HT1080 (cell line): ENCODE data around the gene STON1. TPM values are rescaled to one million over a fixed set of nuclear protein-coding genes. Genes with fewer than 3 reads are reported as not detected.
"Not testable (repeated sequence)": the region's sequence is repeated elsewhere in the genome, so short reads cannot be mapped to it uniquely, and the experiment has no call there.

Source experiments
- DNase-seq: peaks from one replicate; pipeline ENCODE4 v3.0.0-alpha.2; 2015; ENCODE audit warnings: low read depth
- total RNA-seq: library from RNA; depleted of rRNA; stranded (reverse); fragments of >200 nt; shearing (Covaris generic); gene quantifications from 2 replicates; pipeline ENCODE4 v1.2.3, GENCODE V29; 2014

The STON1 gene
- total RNA-seq, 1 experiment from 2014 or later = 0.79 TPM

- no peak for DNase-seq
Measured at GRCh38 chr2:48527226-48527885, 2.6 kb upstream of the STON1 start.

- no peak for DNase-seq
Measured at GRCh38 chr2:48528431-48528830, 1.5 kb upstream of the STON1 start.

- DNase-seq = no peak
Measured at GRCh38 chr2:48529194-48529593, 760 bp upstream of the STON1 start.

DNA sequence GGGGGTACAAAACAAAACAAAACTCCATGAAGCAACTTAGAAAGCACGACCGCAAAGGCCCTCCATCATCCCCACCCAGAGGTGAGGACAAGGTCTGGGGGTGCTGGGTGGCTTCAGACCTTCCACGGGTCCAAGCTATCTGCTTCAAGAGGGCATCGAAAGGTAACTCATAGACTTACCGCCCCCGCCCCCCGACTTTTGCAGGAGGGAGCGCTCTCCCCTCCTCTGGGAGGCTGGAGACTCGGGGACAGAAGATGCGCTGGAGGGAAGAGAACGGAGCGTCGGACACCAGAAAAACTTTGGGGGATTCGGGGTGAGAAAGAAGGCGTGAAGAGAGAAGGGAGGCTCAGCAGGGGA is 300 bp upstream of the STON1 start:
- no peak for DNase-seq

GRCh38 chr2:48531141-48531648 is 1.2 kb downstream of the STON1 start:
- DNase-seq = peak; percentile 49

GRCh38 chr2:48532174-48532573 is 2.2 kb downstream of the STON1 start:
- no peak for DNase-seq

DNA sequence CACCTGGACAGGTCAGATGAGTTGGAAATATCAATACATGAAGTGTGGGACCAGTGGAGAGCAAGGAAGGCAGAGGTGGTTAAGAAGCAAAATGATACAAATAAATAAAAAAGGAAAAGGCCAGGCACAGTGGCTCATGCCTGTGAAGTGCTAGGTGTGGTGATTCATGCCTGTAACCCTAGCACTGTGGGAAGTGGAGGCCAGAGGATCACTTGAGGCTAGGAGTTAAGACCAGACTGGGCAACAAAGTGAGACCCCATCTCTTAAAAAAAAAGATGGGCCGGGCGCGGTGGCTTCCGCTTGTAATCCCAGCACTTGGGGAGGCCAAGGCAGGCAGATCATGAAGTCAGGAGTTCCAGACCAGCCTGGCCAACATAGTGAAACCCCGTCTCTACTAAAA is 2.9 kb downstream of the STON1 start:
- peak; percentile 46 for DNase-seq

- DNase-seq = no peak
Measured at GRCh38 chr2:48534781-48535180, 4.8 kb downstream of the STON1 start.

GRCh38 chr2:48540237-48540935 is 10.4 kb downstream of the STON1 start:
- DNase-seq = no peak

- no peak for DNase-seq
Measured at GRCh38 chr2:48541666-48542389, 11.9 kb downstream of the STON1 start.

GRCh38 chr2:48543895-48544294 is 13.9 kb downstream of the STON1 start:
- DNase-seq = no peak

- no peak for DNase-seq
Measured at GRCh38 chr2:48545244-48545643, 15.3 kb downstream of the STON1 start.

GRCh38 chr2:48548840-48549239 is 18.9 kb downstream of the STON1 start:
- no peak for DNase-seq

- no peak for DNase-seq
Measured at GRCh38 chr2:48549972-48550371, 20.0 kb downstream of the STON1 start.

- DNase-seq = no peak
Measured at GRCh38 chr2:48551548-48551947, 21.6 kb downstream of the STON1 start.

GRCh38 chr2:48555071-48555470 is 25.1 kb downstream of the STON1 start:
- not testable (repeated sequence) for DNase-seq

GRCh38 chr2:48558456-48558855 is 28.5 kb downstream of the STON1 start:
- no peak for DNase-seq

- DNase-seq = no peak
Measured at GRCh38 chr2:48560546-48561209, 30.7 kb downstream of the STON1 start.

DNA sequence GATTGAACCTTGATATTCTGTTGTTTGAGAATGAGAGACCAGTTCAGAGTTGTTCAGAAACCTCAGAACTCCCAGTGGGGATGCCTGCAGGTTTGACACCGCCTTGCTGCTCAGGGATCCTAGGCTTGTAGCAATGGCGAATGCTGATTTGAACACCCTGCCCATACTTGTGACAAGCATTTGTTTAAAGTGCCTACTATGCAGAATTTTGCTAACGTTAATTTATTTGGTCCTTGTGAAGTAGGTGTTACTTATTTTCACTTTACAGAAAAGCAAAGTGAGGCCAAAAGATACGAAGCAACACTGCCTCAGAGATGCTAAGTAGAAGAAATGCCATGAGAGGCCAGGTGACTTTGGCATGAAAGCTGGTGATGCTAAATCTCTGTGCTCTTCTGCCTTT is 32.3 kb downstream of the STON1 start:
- DNase-seq = no peak

DNA sequence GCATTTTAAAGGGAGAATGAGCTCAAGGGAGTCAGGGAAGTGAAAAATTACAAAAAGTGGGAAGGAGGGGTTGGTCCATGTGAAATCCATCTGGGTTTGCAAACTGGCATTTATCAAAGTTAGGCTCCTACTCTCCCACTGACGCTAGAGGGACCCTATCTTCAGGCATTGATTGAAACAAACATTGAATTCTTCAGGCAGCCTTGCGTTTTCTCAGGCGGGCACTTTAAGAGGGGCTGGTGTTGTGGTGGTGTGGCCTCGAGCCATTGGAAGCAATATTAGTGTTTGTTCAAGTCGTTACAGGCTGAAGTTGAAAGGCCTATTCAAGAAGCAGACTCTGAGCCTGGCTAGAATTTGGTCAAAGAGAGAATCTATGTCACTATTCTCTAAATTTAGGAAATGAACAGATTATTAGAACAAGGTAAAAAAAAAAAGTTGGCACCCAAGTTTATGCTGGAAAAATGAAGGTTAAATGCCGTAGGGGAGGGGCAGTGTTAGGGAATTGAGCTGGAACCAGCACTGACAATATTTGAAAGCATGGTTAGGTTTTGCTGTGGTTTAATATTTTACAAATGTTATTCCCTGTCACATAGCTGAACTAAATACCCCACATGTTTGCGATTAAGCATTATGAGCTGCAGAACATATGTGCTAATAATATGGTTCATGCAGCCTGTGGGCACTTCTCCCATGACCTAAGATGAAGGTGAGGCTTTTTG is 36.8 kb downstream of the STON1 start:
- DNase-seq = peak; percentile 33

DNA sequence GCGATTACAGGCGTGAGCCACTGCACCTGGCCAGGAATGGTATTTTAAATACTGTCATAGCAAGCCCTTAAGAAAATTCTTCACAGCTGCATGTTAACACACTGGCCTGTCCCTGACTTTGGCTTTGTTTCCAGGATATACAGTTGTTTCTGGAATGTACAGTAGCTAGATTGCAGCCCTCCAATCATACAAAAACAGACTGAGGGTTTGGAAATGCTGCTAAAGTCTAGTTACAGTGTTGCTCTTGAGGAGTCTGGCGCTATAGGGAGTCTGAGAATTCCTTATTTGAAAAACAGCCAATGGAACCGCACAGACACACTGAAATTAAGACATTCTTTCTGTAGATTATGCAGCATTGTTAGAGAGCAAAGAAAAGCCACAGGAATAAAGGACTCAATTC is 37.7 kb downstream of the STON1 start:
- no peak for DNase-seq
